Umbilical cord (tissue), 2 donors: ENCODE data around the gene INPP4A. TPM values are rescaled to one million over a fixed set of nuclear protein-coding genes. Genes with fewer than 3 reads are reported as not detected.
A peak's percentile ranks its signal among the peaks of the same experiment; 100 is the strongest.

Experiments
- DNase-seq: peaks from one replicate; pipeline ENCODE4 v3.0.0-alpha.2; 2015; ENCODE audit warnings: low spot score
- total RNA-seq: library from RNA; depleted of rRNA; stranded (reverse); fragments of >200 nt; gene quantifications from one replicate; pipeline ENCODE4 v1.2.3, GENCODE V29; 2014; ENCODE audit warnings: low replicate concordance; ENCODE audit not compliant: insufficient read depth

Gene INPP4A
- total RNA-seq, 1 donor from 2014 or later: 21.7 TPM

DNA sequence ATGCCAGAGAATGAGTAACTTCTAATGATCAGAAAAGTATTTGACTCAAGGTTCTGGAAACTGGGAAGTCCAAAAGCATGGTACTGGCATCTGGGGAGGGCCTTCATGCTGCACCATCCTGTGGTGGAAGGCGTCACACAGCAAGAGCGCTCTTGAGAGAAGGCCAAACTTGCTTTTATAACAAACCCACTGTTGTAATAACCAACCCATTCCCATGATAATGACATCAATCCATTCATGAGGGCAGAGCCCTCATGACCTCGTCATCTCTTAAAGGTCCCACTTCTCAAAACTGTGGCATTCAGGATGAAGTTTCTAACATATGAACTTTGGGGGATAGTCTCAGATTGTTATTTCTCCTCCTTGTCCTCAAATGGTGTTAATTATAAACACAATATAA, 95.9 kb downstream of the INPP4A start:
- DNase-seq: no peak

DNA sequence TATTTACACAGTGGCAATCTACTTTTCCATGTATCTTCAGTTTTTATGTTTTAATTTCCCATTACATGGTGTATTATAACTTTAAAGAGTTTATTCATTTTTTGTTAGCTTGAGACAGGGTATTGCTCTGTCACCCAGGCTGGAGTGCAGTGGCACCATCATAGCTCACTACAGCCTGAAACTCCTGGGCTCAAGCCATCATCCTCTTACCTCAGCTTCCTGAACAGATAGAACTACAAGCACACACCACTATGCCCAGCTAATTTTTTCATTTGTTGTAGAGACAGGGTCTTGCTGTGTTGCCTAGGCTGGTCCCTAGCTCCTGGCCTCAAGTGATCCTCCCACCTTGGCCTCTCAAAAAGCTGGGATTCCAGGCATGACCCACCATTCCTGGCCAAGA, 96.8 kb downstream of the INPP4A start:
- DNase-seq: no peak

DNA sequence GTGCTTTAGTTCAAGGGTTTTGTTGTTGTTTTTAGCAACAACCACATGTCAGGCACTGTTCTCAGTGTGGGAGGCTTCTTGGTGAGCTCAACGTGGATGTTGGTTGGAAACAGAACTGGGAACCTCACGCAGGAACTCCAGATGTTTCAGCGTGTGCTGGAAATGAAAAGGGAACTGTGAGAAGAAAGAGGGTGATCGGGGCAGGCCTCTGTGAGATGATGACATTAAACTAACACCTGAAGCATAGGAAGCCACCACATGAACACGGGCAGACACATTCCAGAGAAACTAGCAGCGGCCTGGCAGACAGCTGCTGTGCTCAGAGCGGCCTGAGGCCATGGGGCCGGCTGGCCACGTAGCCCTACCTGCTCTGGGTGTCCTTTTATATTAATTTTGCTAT, 97.2 kb downstream of the INPP4A start:
- peak; percentile 8 for DNase-seq

DNA sequence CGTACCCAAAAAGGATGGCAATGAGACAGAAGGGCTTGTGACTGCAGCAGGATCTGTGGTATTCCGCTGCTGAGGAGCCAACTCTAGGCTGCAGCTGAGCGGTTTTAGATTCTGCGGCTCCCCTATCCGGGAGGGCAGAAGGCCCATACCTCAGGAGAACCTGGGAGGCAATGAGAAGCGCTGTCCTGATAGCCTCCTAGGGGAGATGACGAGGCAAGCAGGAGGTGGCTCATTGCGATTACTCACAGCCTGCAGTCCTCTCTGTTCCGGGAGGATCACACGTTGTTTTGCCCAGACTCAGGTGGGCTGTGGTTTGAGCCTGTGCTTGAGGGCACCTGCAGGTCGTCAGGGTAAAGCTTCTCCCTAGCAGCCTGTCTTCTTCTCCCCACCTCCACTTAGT, 98.6 kb downstream of the INPP4A start:
- DNase-seq: no peak

DNA sequence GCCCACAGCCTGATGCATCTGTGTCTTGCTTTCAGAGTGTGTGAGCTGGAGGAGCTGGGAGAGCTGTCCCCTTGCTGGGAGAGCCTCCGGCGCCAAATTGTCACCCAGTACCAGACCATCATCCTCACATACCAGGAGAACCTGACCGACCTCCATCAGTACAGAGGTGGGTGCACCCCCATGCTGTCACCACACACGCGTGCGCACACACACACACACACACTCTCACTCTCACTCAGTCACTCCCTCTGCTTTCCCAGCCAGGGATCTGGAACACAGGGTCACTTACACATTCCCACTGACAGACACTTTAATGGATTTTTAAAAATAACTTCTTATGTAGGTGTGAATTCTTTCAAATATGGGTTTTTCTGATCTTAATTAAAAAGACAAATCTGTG, 99.2 kb downstream of the INPP4A start:
- DNase-seq: no peak

DNA sequence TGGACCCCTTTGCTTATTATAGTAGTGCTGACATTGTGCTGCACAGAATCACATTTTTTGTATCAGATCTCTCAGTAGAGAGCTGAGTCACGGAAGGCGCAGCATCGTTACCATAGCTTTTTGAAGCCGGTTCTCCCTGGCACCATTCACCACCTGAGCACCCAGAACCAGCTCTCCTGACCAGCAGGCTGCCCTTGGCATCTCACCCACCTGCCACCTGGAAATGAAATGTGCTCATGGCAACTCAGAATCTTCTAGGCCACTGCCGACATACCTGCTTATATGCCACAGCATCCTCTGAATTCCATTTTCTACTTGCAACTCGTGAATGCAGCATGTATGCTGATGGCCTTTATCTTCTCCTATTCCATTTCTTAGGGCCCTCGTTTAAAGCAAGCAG, 100.9 kb downstream of the INPP4A start:
- DNase-seq: no peak

DNA sequence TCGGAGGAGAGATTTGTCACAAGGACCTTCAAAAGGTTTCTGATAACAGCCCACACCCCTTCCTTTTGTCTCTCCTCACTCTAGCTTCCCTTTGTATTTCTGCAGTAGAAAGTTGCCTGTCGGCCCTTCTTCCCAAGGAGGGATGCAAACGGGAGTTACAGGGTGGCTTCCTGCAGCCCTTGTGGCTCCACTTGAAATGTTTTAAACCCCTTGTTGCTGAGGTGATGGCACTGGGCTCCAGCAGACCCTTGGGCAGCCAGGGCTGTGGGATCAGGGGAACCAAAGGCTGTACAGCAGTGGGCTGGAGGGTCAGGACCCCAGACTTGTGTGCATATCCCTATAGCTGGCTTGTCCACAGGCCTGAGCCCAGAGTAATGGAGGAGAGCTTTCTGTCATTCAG, 101.5 kb downstream of the INPP4A start:
- no peak for DNase-seq

DNA sequence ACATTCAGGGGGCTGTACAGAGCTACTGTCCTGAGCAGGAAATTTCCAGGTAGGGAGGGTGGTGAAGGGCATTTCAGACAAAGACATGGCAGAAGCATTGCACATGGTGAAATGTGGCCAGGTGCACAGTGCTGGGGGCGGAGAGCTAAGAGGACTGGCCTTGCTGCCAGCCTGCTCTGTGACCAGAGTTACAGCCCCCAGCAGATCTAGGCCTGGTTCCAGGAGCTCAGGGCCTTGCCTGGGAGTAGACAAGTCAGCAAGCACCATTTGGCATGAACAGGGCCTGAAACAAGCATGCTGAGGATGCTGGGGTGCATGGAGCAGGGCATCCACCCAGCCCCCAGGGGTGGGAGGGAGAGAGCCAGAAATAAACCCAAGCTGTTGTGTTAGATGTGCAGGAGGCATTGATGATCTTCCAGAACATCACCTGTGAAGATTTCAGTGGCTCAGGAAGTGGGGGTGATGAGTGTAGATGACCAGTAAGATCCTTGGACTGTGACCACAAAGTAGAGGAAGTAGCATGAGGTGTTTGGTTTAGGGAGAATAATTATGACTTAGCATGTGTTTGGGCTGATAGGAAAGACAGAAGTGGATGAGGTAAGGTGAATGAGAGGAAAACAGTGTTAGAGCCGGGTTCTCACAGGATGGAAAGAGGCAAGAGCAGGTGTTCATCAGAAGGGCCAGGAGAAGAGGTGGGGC, 102.6 kb downstream of the INPP4A start:
- DNase-seq: no peak

DNA sequence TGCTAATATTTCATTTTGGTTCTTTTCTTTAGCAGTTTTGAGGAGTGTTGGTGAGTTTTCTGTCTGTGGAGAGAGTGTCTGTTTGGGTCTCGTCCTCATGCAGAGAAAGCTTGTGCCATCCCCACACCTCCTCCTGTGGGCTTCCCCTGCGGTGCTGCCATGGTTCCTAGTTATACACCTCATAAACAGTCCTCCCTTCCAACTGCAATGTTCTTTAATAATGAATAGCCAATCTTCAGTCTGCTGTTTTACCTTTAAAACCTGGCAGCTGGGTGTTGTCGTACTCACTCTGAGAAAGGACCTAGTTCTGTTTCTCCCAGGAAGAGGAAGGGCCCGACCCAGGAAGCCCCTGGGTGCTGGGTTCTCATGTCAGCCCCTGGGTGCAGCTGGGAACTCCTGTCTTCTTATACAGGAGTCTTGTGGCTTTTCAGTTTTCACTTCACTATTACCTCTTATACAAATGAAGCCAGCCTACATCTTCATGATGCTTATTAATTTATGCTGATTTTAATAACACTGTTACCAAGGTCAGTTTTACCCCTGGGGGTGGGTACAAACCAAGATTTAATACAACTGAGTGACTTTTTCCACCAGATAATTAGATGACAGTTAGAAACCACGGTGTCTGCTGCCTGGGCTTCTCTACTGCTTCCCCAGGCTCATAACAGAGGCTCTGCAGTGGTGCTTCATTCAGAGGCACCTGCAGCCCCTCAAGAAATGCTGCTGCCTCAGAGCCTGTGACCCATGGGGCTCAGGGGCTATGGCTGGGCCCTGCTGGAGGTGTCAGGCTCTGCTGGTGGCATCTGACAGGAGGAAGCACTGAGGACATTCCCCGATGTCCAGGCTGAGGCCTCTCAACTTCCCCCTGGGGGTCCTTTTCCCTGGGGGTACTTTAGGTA, 104.5 kb downstream of the INPP4A start:
- no peak for DNase-seq

DNA sequence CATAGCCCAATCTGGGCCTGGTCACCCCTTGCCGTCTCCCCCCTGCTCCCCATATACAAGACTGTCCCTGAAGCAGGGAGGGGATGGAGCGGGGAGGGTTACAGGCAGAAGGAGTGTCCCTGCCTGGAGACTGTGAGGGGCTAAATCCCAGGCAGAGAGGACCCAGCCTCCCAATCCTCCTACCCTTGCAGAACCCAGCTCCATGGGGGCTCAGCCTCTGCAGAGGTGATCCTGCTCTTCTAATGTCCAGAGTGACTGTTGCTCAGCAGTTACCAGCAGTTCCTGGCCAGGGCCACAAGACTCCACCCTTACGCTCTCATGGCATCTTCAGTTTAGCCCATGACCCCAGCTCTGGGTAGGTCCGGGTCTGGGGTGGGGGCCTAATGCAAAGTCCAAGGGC, 105.5 kb downstream of the INPP4A start:
- DNase-seq: no peak

DNA sequence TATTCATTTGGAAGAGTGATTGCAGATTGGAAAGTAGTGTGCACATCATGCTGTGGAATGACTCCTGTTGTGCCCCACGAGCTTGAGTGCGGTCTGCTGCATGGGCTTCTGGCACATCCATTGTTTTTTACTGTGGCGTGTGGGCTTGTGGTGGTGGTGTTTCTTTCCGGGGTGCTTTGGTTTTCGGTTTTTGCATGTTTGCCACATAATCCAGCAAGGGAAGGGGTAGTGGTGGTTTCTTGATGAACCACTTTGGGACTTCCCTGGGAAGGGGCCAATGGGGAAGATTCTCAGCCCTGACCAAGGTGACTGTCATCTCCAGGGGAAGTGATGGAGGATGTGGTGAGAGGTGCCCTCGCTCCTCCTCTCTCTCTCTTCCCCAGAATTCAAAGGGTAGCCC, 106.7 kb downstream of the INPP4A start:
- no peak for DNase-seq

DNA sequence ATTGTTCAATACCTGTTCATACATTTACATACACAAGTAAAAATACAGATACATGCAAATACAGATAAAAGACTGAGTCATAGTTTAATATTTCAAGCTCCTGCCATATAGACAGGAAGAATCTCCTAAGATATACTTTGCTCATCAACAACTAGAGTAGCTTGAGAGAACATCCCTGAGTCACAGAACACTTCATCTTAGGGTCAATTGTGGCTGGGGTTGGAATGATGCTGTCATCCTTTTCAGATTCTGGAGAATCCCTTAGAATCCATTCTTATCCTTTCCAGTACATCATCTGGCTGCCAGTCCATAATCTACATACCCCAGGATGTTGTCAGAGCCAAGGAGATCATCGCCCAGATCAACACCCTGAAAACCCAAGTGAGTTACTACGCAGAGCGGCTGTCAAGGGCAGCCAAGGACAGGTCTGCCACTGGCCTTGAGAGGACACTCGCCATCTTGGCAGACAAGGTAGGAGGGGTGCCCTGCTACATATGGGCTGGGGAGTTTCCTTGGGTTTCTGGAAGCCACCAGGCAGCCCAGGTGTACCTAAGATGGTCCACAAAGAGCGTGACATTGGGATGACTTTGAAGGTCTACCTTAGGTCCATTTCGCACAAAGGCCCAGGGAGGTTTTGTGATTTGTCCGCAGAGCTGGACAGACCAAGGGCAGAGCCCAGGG, 108.0 kb downstream of the INPP4A start:
- DNase-seq: no peak

DNA sequence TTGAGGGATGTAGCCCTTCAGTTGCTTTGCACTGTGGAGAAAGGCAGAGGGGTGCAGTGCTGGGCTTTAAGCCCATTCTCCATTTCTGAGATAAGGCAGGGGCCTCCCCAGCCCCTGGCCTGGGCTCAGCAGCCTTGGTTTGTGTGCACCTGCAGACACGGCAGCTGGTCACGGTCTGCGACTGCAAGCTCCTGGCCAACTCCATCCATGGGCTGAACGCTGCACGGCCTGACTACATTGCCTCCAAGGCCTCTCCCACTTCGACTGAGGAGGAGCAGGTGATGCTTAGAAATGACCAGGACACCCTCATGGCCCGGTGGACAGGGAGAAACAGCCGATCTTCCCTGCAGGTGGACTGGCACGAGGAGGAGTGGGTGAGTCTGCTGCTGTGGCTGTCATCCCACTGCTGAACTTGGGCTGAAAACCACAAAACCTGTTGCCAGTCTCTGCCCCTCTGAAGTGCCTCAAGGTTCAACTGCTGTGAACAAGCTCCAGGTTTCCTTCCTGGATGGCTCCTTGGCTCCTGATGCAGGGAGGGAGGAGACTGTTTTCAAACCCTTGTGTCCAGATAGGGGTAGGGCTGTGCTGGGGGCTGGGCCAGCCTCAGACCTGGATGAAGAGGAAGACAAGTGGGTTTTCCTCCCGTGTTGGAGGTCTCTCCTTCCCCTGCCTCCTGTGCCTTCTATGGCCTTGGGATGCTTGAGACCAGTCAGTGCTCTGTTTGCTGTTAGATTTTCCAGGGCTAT, 109.6 kb downstream of the INPP4A start:
- no peak for DNase-seq

DNA sequence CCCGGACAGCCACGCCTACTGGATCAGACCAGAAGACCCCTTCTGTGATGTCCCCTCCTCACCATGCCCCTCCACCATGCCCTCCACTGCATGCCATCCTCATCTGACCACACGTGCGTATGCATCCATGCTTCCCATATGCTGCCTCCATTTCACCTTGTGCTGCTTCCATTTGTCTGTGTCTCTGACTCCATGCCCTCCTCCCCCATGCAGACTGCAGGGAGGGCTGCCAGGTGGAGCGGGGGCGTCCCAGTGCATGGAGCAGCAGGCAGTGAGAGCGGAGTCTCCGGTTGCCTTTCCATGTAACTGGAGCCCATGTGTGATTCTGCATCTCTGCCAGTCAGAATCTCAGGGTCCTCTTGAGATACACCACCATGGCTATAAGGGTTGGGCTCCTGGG, 111.0 kb downstream of the INPP4A start:
- no peak for DNase-seq

DNA sequence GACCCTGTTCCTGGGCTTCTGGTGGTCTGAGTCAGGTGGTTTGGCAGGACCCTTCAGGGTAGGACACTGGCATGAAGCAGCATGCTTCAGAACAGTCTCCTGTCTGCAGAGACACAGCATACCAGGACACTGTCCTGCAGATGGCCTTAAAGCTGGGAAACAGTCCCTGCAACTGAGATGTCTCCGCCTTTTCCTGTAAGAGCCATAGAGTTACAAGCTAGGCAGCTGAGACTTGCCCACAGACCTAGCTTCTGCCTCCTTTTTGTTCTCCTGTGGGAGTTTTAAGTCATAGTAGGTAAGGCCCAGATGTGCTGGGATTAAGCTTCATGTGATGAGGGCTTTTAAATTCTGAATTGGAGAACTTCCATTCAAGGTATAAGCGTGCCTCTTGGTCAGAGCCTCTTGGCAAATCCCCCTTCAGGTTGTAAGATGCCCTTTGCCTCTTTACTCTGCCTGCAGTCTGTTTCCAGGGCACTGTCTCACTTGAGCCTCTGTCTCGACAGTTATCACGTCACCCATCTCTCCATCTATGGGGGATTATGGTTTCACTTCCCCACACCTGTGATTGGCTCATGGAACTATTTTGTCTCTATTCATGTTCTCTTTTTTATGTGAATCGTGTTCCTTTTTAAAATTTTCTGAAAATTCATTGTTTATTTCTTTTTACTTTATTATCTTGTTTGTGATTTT, 111.8 kb downstream of the INPP4A start:
- DNase-seq: no peak

DNA sequence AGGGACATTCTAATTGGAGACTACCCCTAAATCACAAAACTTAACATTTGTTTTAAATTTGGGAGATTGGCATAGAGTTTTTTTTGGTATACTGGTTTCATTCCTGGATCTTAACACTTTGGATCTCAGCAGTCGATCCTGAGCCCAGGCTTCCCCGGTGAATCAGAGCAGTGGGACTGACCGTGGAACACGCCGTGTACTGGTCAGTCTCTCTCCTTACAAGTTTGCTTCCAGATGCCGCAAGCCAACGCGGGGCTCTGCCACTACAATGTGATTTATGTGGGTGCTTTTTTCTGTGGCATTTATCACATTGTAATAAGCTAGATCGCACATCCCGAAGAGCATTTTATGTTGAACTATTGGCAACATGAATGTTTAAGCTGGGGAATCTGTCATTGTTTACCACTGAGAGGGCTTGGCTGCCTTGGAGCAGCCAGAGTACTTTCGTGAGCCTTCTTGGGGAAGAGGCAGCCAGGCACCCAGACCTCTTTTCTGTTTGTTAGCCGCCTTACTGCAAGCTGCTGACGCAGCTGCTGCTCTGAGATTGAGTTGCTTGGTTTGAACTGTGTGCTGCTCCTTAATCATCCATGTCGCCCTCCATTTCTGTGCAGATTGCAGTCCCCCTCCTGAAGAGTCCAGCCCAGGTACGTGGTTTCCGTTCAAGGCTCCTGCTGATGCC, 114.3 kb downstream of the INPP4A start:
- DNase-seq: no peak

DNA sequence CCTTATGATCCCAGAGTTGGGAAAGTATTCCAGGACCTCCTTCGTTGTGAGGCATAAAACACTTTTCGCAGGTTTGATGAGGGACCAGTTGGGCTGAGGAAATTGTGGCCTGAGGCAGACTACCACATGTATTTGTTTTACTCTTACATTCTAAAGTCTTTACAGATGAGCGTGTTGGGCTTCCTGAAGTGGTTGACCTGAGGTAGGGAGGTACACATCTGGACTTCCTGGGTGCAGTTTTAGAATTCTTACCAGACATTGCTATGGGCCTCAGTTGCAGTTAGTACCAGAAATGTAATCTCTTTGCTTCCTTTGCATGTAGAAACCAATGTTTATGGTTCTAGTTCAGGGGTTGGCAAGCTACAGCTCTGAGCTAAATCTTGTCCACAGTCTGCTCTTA, 114.9 kb downstream of the INPP4A start:
- no peak for DNase-seq

DNA sequence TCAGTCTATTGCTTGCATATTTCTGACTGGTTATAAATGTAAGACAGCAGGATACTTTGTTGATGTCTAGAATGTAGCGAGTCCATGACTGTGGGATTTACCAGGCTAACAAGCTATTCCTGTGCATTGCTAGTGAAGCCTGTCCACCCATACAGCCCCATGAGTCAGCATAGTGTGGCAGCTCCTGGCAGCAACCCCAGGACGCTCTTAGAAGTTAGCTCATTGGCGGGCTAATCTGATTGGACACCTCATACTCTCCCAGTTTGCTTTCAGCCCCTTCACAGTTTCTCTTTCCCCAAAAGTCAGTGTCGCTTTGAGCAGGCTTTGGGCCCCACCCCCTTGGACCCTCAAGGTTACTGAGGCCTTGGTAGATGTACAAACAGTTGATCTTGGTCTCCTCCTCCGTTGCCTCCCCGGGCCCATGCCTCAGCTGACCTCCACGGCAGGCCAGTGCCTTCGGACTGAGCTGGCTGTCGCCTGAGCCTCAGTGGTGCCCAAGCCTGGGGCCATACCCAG, 115.7 kb downstream of the INPP4A start:
- DNase-seq: peak; percentile 28

DNA sequence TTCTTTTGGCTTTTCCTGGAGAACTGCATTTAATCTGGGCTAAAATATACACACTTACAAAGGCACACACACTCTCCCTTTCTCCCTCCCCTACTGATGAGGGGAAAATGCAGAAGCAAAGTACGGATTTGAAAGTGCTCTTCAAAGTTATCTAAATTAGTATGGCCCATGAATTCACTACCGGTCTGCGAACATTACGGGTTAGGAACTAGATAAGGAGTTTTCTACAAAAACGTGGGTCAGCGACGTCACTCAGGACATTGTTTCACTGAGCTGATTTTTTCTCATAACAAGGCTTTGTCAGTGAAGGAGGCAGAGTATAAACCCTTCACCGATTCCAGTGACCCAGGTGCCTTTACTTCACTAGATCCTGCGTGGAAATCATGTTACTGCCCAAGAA, 116.4 kb downstream of the INPP4A start:
- no peak for DNase-seq

DNA sequence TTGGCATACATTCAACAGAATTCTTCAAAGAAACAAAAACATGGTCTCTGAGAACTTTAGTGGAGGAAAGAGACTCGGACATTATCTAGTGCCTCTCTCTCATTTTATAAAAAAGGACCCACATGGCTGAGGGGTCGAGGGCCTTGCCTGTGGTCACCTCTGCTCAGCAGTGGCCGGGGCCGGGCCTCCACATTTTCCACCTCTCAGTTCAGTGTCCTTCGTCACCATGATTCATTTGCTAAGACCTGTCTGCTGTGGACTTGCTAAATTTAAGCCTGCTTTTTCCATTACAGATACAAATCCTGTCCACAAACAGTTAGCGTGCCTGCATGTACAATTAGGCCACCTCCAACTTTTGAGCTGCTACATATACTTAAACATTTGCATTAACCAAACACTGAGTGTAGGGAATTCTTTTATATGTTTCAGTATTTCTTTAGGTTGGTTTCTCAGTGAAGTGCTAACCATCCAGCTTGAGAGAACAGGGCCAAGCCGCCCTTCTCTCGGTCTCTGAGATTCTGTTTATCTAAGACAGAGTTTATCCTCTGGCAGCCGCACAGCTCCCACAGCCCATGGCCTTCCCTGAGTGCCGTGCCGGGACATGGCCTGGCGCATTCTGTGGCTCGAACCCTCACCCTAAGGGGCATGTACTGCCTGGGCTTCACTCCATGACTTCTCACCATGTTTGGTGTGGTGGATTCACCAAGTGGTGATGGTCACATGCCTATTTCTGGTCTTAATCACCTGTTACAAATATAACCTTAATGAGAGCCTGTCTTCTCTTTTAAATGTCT, 117.4 kb downstream of the INPP4A start:
- no peak for DNase-seq
